Transverse colon (tissue), 4 donors: ENCODE results near the gene ITGBL1. TPM values are rescaled to one million over a fixed set of nuclear protein-coding genes. Genes with fewer than 3 reads are reported as not detected.

Source experiments
- DNase-seq: peaks from one replicate; pipeline ENCODE4 v3.0.0-alpha.2; 2019
- H3K27ac ChIP-seq, 4 donors: fragments of 200-600 bp; sonication (generic); 2 replicates each; pipeline ENCODE4 v1.5.1; 2016 to 2018; ENCODE audit warnings: inconsistent platforms in 4 of 4
- H3K27me3 ChIP-seq: fragments of 200-600 bp; sonication (generic); 2 replicates; pipeline ENCODE4 v1.5.1; 2017; ENCODE audit warnings: inconsistent platforms
- H3K36me3 ChIP-seq, 4 donors: fragments of 200-600 bp; sonication (generic); 2 replicates each; pipeline ENCODE4 v1.5.1; 2017 to 2019; ENCODE audit warnings: inconsistent platforms in 4 of 4
- H3K4me1 ChIP-seq, 4 donors: fragments of 200-600 bp; sonication (generic); 2 replicates each; pipeline ENCODE4 v1.5.1; 2017 to 2020; ENCODE audit warnings: inconsistent platforms in 4 of 4
- H3K4me3 ChIP-seq, 4 donors: fragments of 200-600 bp; sonication (generic); 1 replicate in 1 of 4; 2 replicates in 3 of 4; pipeline versions ENCODE4 v1.5.1 to v1.6.1; 2017 to 2019; ENCODE audit warnings: inconsistent platforms in 4 of 4
- H3K9me3 ChIP-seq, 2 donors: fragments of 200-600 bp; sonication (generic); 2 replicates each; pipeline ENCODE4 v1.5.1; 2017 to 2019; ENCODE audit warnings: inconsistent platforms in 2 of 2
- EP300 ChIP-seq: sonication (generic); formaldehyde crosslinking; IDR thresholded peaks from one replicate; pipeline ENCODE4 v1.6.1; 2017; ENCODE audit warnings: antibody characterized with exemption, low read depth
- POLR2A ChIP-seq: fragments of 450-650 bp; IDR thresholded peaks from one replicate; pipeline ENCODE4 v1.6.1; 2016; ENCODE audit warnings: antibody characterized with exemption, mild to moderate bottlenecking, moderate library complexity
- POLR2AphosphoS5 ChIP-seq, 3 donors: sonication (generic); formaldehyde crosslinking; IDR thresholded peaks; one replicate each; pipeline ENCODE4 v1.6.1; 2016; ENCODE audit warnings: antibody characterized with exemption in 3 of 3
- WGBS, 2 donors: methylation state at CpG; one replicate each; pipeline ENCODE4 v1.1.5; 2018; ENCODE audit warnings: low coverage in 1 of 2; 5-methylcytosine and 5-hydroxymethylcytosine counted together
- in situ Hi-C, 4 donors: fragments of 200-750 bp; cut with MboI; loops; one replicate each; pipeline versions ENCODE4 v1.15.0 to v1.15.1; 2017; ENCODE audit warnings: low sequenced_read_pairs in 3 of 4, low pct_ligation_motif_present in 1 of 4, low pct_unique_long_range_greater_than_20kb in 1 of 4
- intact Hi-C: fragments of 100-400 bp; cut with DNase I; formaldehyde crosslinking; loops from one replicate; pipeline ENCODE4 v1.15.1; 2023; ENCODE audit warnings: low total_unique reads
- total RNA-seq, 4 donors: library from RNA; depleted of rRNA; stranded (reverse); fragments of >200 nt; gene quantifications; one replicate each; pipeline ENCODE4 v1.1.0, GENCODE V29; 2016
- TF ChIP-seq, protein P1 (sequence below), 5 experiments: fragments of 200-600 bp in 3 of 5; fragments of 450-650 bp in 2 of 5; sonication (generic) in 3 of 5; IDR thresholded peaks; 1 replicate in 2 of 5; 2 replicates in 3 of 5; pipeline ENCODE4 v1.5.1; 2016 to 2017; ENCODE audit warnings: antibody characterized with exemption in 5 of 5, inconsistent platforms in 3 of 5, mild to moderate bottlenecking in 2 of 5, moderate library complexity in 1 of 5

The ITGBL1 gene
- total RNA-seq, 4 donors from 2014 or later = 0.48 to 0.80 (median 0.68) TPM; not detected in 1

DNA sequence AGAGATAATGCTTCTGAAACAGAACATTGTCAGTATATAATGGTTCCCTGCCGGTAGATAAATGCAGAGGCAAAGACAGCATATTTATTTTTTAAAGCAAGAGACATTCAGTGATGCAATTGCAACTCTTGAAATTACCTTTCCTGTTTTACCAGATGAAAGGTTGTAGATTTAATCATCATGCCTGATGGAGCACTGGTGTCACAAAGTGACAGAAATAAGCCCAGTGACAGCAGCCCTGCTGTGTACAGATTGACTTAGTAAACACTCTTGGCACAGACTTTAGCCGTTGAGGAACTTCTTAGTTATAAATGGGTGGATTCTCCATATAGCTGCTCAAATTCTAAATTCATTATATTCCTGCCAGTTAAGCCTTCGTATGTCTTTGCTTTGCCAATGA is 172.5 kb downstream of the ITGBL1 start:
- H3K36me3 ChIP-seq = no peaks in the 10 kb centered on the region
- H3K27ac ChIP-seq = peak overlapping the region; percentile 47 to 76 (median 62)
- intact Hi-C loops = no loop called here
- H3K9me3 ChIP-seq = no peaks in the 10 kb centered on the region
- H3K27me3 ChIP-seq = no peaks in the 10 kb centered on the region
- in situ Hi-C loops = no loop called here
- H3K4me3 ChIP-seq = no peak overlapping the region
- 34 to 39% methylated on average over 3 of the region's 3 CpGs for WGBS, 2 donors
- DNase-seq = no peak
- TF ChIP-seq POLR2AphosphoS5 (IDR thresholded peaks at IDR 0.05) = no peak
- no peak for TF ChIP-seq EP300
- TF ChIP-seq POLR2A = no peak
- TF ChIP-seq, protein P1, sequence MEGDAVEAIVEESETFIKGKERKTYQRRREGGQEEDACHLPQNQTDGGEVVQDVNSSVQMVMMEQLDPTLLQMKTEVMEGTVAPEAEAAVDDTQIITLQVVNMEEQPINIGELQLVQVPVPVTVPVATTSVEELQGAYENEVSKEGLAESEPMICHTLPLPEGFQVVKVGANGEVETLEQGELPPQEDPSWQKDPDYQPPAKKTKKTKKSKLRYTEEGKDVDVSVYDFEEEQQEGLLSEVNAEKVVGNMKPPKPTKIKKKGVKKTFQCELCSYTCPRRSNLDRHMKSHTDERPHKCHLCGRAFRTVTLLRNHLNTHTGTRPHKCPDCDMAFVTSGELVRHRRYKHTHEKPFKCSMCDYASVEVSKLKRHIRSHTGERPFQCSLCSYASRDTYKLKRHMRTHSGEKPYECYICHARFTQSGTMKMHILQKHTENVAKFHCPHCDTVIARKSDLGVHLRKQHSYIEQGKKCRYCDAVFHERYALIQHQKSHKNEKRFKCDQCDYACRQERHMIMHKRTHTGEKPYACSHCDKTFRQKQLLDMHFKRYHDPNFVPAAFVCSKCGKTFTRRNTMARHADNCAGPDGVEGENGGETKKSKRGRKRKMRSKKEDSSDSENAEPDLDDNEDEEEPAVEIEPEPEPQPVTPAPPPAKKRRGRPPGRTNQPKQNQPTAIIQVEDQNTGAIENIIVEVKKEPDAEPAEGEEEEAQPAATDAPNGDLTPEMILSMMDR (IDR thresholded peaks at IDR 0.05) = no peak
- H3K4me1 ChIP-seq = peaks cover 3 to 50% (median 24%) of the 10 kb centered on the region in 4 donors

DNA sequence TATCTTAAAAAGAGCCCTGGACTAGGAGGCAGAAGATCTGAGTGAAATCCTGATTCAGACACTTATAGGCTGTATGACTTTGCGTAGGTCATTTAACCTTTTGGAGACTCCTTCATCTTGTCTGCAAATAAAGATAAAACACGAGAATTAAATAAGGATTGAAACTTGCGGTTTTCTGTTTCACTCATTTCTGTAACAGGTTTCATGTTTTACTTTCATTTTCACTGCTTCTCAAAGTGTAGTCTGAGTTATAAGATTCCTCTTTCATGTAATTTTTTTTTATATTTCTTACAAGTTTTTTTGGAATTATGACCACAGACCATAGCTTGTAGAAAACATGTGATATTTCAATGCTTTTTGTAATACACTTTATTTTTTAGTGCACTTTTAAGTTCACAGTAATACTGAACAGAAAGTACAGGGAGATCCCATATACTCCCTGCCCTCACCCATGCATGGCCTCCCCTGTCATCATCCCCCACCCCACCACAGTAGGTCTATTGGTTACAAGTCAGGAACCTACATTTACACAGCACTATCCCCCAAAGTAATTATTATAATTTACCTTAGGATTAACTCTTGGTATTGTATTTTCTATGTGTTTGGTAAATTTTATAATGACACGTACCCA is 174.6 kb downstream of the ITGBL1 start:
- WGBS, 2 donors = 32 to 39% methylated on average over 4 of the region's 4 CpGs
- Histone ChIP-seq H3K4me1 (peaks cover 3 to 50% (median 24%) of the 10 kb centered on the region in 4 donors), H3K27ac (peak overlapping the region in 2 of 4 donors; percentile 43 to 50), H3K4me3 (peak overlapping the region in 3 of 4 donors; percentile 3 to 31 (median 8)), H3K36me3 (no peaks in the 10 kb centered on the region), H3K27me3 (no peaks in the 10 kb centered on the region), H3K9me3 (no peaks in the 10 kb centered on the region)
- in situ Hi-C loops (no loop called here), intact Hi-C loops (no loop called here)
- no peak for DNase-seq
- TF ChIP-seq, protein P1 (IDR thresholded peaks at IDR 0.05) = no peak
- TF ChIP-seq EP300 = no peak
- no peak for TF ChIP-seq POLR2AphosphoS5 (IDR thresholded peaks at IDR 0.05)
- TF ChIP-seq POLR2A = no peak

DNA sequence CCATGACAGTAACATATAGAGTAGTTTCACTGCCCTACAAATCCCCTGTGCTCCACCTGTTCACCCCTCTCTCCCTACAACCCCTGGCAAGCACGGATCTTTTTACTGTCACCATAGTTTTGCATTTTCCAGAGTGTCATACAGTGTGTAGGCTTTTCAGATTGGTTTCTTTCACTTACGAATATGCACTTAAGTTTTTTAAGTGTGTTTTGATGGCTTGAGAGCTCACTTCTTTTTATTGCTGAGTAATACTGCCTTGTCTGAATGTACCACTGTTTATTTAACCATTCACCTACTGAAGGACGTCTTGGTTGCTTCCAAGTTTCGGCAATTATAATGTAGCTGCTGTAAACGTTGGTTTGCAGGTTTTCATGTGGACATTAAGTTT is 175.1 kb downstream of the ITGBL1 start:
- Histone ChIP-seq H3K4me3 (peak overlapping the region in 2 of 4 donors; percentile 8 to 31), H3K9me3 (no peaks in the 10 kb centered on the region), H3K27me3 (no peaks in the 10 kb centered on the region), H3K4me1 (peaks cover 3 to 50% (median 24%) of the 10 kb centered on the region in 4 donors), H3K36me3 (no peaks in the 10 kb centered on the region), H3K27ac (peak overlapping the region in 2 of 4 donors; percentile 43 to 50)
- WGBS, 2 donors = 13 to 21% methylated on average over 5 of the region's 5 CpGs
- intact Hi-C loops = no loop called here
- in situ Hi-C loops = no loop called here
- no peak for DNase-seq
- TF ChIP-seq POLR2A (no peak), POLR2AphosphoS5 (IDR thresholded peaks at IDR 0.05) (peak in 1 of 3 donors; percentile 13), EP300 (no peak)
- TF ChIP-seq, protein P1 (IDR thresholded peaks at IDR 0.05) = no peak

DNA sequence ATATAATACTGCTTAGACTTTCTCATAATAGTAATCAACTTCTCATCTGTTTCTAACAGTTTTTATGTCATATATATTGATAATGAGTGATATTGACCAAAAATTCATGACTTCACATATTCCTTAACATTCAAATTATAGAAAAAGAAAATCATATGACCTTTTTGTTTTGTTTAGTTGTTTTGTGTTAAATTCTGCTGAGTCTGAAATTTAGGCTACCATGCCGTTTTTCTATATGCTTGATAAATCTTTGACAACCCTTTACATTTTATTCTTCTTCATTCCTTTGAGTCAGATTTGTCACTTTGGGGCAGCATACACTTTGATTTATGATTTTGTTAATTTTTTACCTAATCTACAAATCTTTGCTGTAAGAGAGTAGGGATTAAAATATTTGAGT is 176.4 kb downstream of the ITGBL1 start:
- Histone ChIP-seq H3K4me1 (peaks cover 3 to 42% (median 20%) of the 10 kb centered on the region in 4 donors), H3K4me3 (no peak overlapping the region), H3K27ac (no peak overlapping the region), H3K36me3 (no peaks in the 10 kb centered on the region), H3K9me3 (no peaks in the 10 kb centered on the region), H3K27me3 (no peaks in the 10 kb centered on the region)
- DNase-seq = no peak
- TF ChIP-seq EP300 (no peak), POLR2AphosphoS5 (IDR thresholded peaks at IDR 0.05) (no peak), POLR2A (no peak)
- TF ChIP-seq, protein P1 (IDR thresholded peaks at IDR 0.05) = no peak
- WGBS, 2 donors = 88 to 92% methylated on average over 1 of the region's 1 CpG
- intact Hi-C loops = no loop called here
- in situ Hi-C loops = no loop called here
